Body of pancreas (tissue), 4 donors: ENCODE data around the gene IL1F10. TPM values are rescaled to one million over a fixed set of nuclear protein-coding genes. Genes with fewer than 3 reads are reported as not detected.

Experiments
- ATAC-seq: fragments of 150-250 bp; one replicate; pipeline ENCODE4 v1.9.1; 2016
- DNase-seq, 4 donors: peaks; one replicate each; pipeline ENCODE4 v3.0.0-alpha.2; 2019
- H3K27ac ChIP-seq, 4 donors: fragments of 200-600 bp; sonication (generic); 1 replicate in 3 of 4; 2 replicates in 1 of 4; pipeline versions ENCODE4 v1.5.1 to v1.6.1; 2016 to 2019; ENCODE audit warnings: mild to moderate bottlenecking in 1 of 4, mixed read lengths in 1 of 4, moderate library complexity in 1 of 4
- H3K27me3 ChIP-seq, 2 donors: fragments of 200-600 bp; sonication (generic); one replicate each; pipeline ENCODE4 v1.6.0; 2016; ENCODE audit warnings: mild to moderate bottlenecking in 1 of 2
- H3K36me3 ChIP-seq, 2 donors: fragments of 200-600 bp; sonication (generic); replicated peaks in 1 of 2; 2 replicates each; pipeline ENCODE4 v1.5.1; 2016; ENCODE audit warnings: low read depth in 2 of 2; ENCODE audit not compliant: insufficient read depth in 1 of 2
- H3K4me1 ChIP-seq: fragments of 200-600 bp; sonication (generic); one replicate; pipeline ENCODE4 v1.6.0; 2016
- H3K4me3 ChIP-seq, 2 donors: fragments of 200-600 bp; sonication (generic); 1 replicate in 1 of 2; 2 replicates in 1 of 2; pipeline ENCODE4 v1.5.1; 2016 to 2019
- H3K9me3 ChIP-seq, 3 donors: fragments of 200-600 bp; sonication (generic); 1 replicate in 2 of 3; 2 replicates in 1 of 3; pipeline ENCODE4 v1.5.1; 2016
- POLR2A ChIP-seq, 3 donors: fragments of 450-650 bp; IDR thresholded peaks; one replicate each; pipeline ENCODE4 v1.6.1; 2016; ENCODE audit warnings: antibody characterized with exemption in 3 of 3, mild to moderate bottlenecking in 2 of 3
- WGBS, 2 donors: methylation state at CpG; one replicate each; pipeline ENCODE4 v1.1.5; 2017; 5-methylcytosine and 5-hydroxymethylcytosine counted together
- intact Hi-C: fragments of 100-400 bp; cut with DNase I; formaldehyde crosslinking; loops from one replicate; pipeline ENCODE4 v1.15.1; 2023
- total RNA-seq, 2 donors: library from RNA; depleted of rRNA; stranded (reverse); fragments of >200 nt; gene quantifications; one replicate each; pipeline ENCODE4 v1.1.0, GENCODE V29; 2016
- TF ChIP-seq, protein P1 (sequence below), 7 experiments: fragments of 450-650 bp in 4 of 7; fragments of 200-600 bp in 3 of 7; sonication (generic) in 3 of 7; IDR thresholded peaks; one replicate each; pipeline ENCODE4 v1.5.1; 2016 to 2019; ENCODE audit warnings: antibody characterized with exemption in 7 of 7

IL1F10 gene
- total RNA-seq, 2 donors from 2014 or later, result not detected

DNA sequence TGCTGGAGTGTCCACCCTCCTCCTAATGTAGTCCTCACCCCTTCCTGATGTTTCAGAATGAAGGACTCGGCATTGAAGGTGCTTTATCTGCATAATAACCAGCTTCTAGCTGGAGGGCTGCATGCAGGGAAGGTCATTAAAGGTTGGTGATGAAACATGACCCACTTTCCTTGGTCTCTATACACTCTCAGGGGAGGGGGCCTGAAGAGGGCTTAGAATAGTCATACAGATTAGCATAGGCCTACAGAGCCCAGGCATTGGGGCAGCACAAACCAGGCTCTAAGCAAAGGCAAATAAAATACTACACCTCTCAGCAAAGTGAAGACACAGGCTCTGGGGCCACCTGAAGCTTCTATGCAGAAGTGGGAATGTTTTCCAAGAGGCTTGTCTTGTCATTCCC, 7.0 kb upstream of the IL1F10 start:
- Histone ChIP-seq H3K36me3 (no peaks in the 10 kb centered on the region), H3K27me3 (no peaks in the 10 kb centered on the region), H3K9me3 (no peaks in the 10 kb centered on the region), H3K27ac (no peak overlapping the region), H3K4me3 (no peak overlapping the region), H3K4me1 (no peaks in the 10 kb centered on the region)
- WGBS, 2 donors, result 43 to 76% methylated on average over 1 of the region's 1 CpG
- TF ChIP-seq POLR2A (IDR thresholded peaks at IDR 0.05), result no peak
- TF ChIP-seq, protein P1, sequence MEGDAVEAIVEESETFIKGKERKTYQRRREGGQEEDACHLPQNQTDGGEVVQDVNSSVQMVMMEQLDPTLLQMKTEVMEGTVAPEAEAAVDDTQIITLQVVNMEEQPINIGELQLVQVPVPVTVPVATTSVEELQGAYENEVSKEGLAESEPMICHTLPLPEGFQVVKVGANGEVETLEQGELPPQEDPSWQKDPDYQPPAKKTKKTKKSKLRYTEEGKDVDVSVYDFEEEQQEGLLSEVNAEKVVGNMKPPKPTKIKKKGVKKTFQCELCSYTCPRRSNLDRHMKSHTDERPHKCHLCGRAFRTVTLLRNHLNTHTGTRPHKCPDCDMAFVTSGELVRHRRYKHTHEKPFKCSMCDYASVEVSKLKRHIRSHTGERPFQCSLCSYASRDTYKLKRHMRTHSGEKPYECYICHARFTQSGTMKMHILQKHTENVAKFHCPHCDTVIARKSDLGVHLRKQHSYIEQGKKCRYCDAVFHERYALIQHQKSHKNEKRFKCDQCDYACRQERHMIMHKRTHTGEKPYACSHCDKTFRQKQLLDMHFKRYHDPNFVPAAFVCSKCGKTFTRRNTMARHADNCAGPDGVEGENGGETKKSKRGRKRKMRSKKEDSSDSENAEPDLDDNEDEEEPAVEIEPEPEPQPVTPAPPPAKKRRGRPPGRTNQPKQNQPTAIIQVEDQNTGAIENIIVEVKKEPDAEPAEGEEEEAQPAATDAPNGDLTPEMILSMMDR (IDR thresholded peaks at IDR 0.05), result no peak
- no peak for DNase-seq
- intact Hi-C loops, result no loop called here
- ATAC-seq, result no peak

DNA sequence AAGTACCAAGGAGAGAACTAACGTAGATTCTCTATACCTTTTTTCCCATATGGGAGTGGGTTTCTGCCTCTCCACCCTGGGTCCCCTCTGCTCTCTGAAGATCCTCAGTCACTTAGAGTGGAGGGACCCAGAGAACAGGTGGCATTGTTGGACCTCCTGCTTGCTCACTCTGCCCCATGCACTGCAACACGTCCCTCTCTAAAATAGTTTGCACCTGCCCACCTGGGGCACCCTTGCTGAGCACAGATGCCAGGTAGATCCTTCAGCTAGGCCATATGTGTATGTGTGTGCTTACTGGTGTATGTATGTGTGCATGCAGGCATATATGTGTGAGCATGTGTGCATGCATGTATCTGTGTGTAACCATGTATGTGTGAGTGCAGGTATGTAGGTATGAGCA, 6.5 kb upstream of the IL1F10 start:
- Histone ChIP-seq H3K36me3 (no peaks in the 10 kb centered on the region), H3K27me3 (no peaks in the 10 kb centered on the region), H3K27ac (no peak overlapping the region), H3K4me3 (no peak overlapping the region), H3K9me3 (no peaks in the 10 kb centered on the region), H3K4me1 (no peaks in the 10 kb centered on the region)
- intact Hi-C loops, result no loop called here
- TF ChIP-seq, protein P1 (IDR thresholded peaks at IDR 0.05), result no peak
- DNase-seq (no peak), ATAC-seq (no peak)
- 75 to 79% methylated on average over 2 of the region's 2 CpGs for WGBS, 2 donors

DNA sequence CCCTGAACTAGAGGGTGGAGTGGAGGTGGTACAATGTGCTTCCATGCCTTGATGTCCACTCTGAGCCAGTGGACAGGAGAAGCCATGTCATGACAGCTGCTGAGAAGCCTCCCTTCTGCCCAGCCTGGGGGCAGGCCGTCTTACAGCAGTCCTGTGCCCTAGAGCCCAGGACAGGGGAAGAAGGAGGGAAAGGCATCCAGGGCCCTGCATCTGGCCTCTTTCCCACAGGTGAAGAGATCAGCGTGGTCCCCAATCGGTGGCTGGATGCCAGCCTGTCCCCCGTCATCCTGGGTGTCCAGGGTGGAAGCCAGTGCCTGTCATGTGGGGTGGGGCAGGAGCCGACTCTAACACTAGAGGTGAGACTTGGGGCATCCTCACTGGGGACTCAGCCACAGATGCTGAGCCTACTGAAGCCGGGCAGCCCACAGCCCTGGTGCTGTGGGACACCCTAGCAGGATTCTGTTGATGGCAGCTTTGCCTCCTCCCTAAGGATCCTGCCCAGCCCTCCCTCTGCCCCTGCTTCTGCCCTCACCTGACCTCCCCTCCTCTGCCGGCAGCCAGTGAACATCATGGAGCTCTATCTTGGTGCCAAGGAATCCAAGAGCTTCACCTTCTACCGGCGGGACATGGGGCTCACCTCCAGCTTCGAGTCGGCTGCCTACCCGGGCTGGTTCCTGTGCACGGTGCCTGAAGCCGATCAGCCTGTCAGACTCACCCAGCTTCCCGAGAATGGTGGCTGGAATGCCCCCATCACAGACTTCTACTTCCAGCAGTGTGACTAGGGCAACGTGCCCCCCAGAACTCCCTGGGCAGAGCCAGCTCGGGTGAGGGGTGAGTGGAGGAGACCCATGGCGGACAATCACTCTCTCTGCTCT, 5.6 kb upstream of the IL1F10 start:
- H3K4me1 ChIP-seq, result no peaks in the 10 kb centered on the region
- DNase-seq (no peak), ATAC-seq (no peak)
- no peak overlapping the region for H3K27ac ChIP-seq
- intact Hi-C loops, result no loop called here
- no peaks in the 10 kb centered on the region for H3K9me3 ChIP-seq
- no peaks in the 10 kb centered on the region for H3K36me3 ChIP-seq
- H3K27me3 ChIP-seq, result no peaks in the 10 kb centered on the region
- 79% methylated on average over 14 to 18 of the region's 18 CpGs for WGBS, 2 donors
- H3K4me3 ChIP-seq, result no peak overlapping the region
- TF ChIP-seq, protein P1 (IDR thresholded peaks at IDR 0.05), result no peak
- TF ChIP-seq POLR2A (IDR thresholded peaks at IDR 0.05), result no peak

DNA sequence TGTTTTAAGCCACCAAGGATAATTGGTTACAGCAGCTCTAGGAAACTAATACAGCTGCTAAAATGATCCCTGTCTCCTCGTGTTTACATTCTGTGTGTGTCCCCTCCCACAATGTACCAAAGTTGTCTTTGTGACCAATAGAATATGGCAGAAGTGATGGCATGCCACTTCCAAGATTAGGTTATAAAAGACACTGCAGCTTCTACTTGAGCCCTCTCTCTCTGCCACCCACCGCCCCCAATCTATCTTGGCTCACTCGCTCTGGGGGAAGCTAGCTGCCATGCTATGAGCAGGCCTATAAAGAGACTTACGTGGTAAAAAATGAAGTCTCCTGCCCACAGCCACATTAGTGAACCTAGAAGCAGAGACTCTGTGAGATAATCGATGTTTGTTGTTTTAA, 3.5 kb upstream of the IL1F10 start:
- TF ChIP-seq POLR2A (IDR thresholded peaks at IDR 0.05), result no peak
- TF ChIP-seq, protein P1 (IDR thresholded peaks at IDR 0.05), result no peak
- H3K4me3 ChIP-seq, result no peak overlapping the region
- H3K36me3 ChIP-seq, result no peaks in the 10 kb centered on the region
- intact Hi-C loops, result no loop called here
- no peak overlapping the region for H3K27ac ChIP-seq
- WGBS, 2 donors, result 68 to 88% methylated on average over 5 of the region's 5 CpGs
- no peaks in the 10 kb centered on the region for H3K9me3 ChIP-seq
- no peak for ATAC-seq
- DNase-seq, result no peak
- H3K27me3 ChIP-seq, result no peaks in the 10 kb centered on the region
- H3K4me1 ChIP-seq, result no peaks in the 10 kb centered on the region

DNA sequence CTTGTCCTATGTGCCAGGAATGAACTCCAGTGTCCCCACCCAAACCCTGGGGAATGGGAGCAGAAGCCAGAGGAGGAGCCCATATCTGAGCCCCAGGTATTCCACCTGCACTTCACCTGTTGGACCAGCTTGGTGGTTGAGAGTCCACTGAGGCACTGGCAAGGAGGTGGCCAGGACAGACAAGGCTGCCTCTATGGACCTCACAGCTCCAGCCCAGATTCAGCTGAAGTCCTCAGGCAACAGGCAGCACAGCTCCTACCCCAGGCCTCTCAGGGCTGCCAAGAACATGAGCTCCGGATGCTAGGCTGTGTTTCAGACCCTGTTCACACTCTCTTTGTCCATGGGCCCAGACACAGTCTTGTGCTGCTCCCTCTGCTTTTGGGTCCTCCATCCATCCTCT, 2.9 kb upstream of the IL1F10 start:
- TF ChIP-seq POLR2A (IDR thresholded peaks at IDR 0.05), result no peak
- intact Hi-C loops, result no loop called here
- Histone ChIP-seq H3K27me3 (no peaks in the 10 kb centered on the region), H3K27ac (no peak overlapping the region), H3K4me1 (no peaks in the 10 kb centered on the region), H3K36me3 (no peaks in the 10 kb centered on the region), H3K4me3 (no peak overlapping the region), H3K9me3 (no peaks in the 10 kb centered on the region)
- DNase-seq (no peak), ATAC-seq (no peak)
- 70 to 83% methylated on average over 1 of the region's 1 CpG for WGBS, 2 donors
